Colonic mucosa (tissue), 4 donors: ENCODE data around the gene NOB1. TPM values are rescaled to one million over a fixed set of nuclear protein-coding genes. Genes with fewer than 3 reads are reported as not detected.
"Not testable (repeated sequence)": the region's sequence is repeated elsewhere in the genome, so short reads cannot be mapped to it uniquely, and the experiment has no call there.

Experiments used
- DNase-seq: peaks from one replicate; pipeline ENCODE4 v3.0.0-alpha.2; 2020
- H3K27ac ChIP-seq: fragments of 200-600 bp; one replicate; pipeline ENCODE4 v1.8.0; 2021
- H3K27me3 ChIP-seq: fragments of 200-600 bp; one replicate; pipeline ENCODE4 v1.8.0; 2021
- H3K36me3 ChIP-seq: fragments of 200-600 bp; one replicate; pipeline ENCODE4 v1.8.0; 2021
- H3K4me1 ChIP-seq: fragments of 200-600 bp; one replicate; pipeline ENCODE4 v1.8.0; 2021; ENCODE audit warnings: mild to moderate bottlenecking
- H3K4me3 ChIP-seq: fragments of 200-600 bp; one replicate; pipeline ENCODE4 v1.8.0; 2021
- H3K9ac ChIP-seq, 2 donors: one replicate each; pipeline ENCODE4 v1.7.0; 2013; ENCODE audit warnings: control low read depth in 2 of 2, low read depth in 2 of 2, low read length in 2 of 2
- H3K9me3 ChIP-seq: fragments of 200-600 bp; one replicate; pipeline ENCODE4 v1.8.0; 2021
- CTCF ChIP-seq: fragments of 200-600 bp; IDR thresholded peaks from one replicate; pipeline ENCODE4 v1.8.0; 2022; ENCODE audit warnings: antibody characterized with exemption, mild to moderate bottlenecking
- intact Hi-C: fragments of 100-400 bp; cut with DNase I; formaldehyde crosslinking; loops from one replicate; pipeline ENCODE4 v1.14.1; 2022
- total RNA-seq, 2 donors: library from RNA; stranded (reverse); fragmentation: NEBNext Ultra II Directional in 1 of 2; extraction: Animal tissue kit (Norgen Biotek cat#: 25700) in 1 of 2; gene quantifications; one replicate each; pipeline ENCODE4 v1.2.1, GENCODE V29; 2021
- donor health status: healthy.
- donor health status: DM: no; HTN: no; CAD: no.
- donor health status: DM: no; HTN: no; CAD: no.

Gene NOB1
- total RNA-seq, 2 donors from 2014 or later = 36.3 to 45.8 TPM

GRCh38 chr16:69794486-69794885 is 39.8 kb upstream of the NOB1 start:
- H3K27ac ChIP-seq = no peak overlapping the region
- intact Hi-C loops = no loop called here
- H3K9me3 ChIP-seq = no peaks in the 10 kb centered on the region
- no peaks in the 10 kb centered on the region for H3K27me3 ChIP-seq
- no peak overlapping the region for H3K4me3 ChIP-seq
- no peak for DNase-seq
- TF ChIP-seq CTCF = no peak
- H3K36me3 ChIP-seq = peaks cover 5% of the 10 kb centered on the region
- H3K9ac ChIP-seq = no peak overlapping the region
- no peaks in the 10 kb centered on the region for H3K4me1 ChIP-seq

- Histone ChIP-seq H3K27me3 (no peaks in the 10 kb centered on the region), H3K36me3 (peaks cover 2% of the 10 kb centered on the region), H3K27ac (no peak overlapping the region), H3K9ac (no peak overlapping the region), H3K4me3 (no peak overlapping the region), H3K4me1 (no peaks in the 10 kb centered on the region), H3K9me3 (no peaks in the 10 kb centered on the region)
- no peak for DNase-seq
- no peak for TF ChIP-seq CTCF
- intact Hi-C loops = no loop called here
Observed at GRCh38 chr16:69793526-69793925, 38.8 kb upstream of the NOB1 start.

GRCh38 chr16:69791391-69791847 is 36.7 kb upstream of the NOB1 start:
- H3K27ac ChIP-seq, H3K4me1 ChIP-seq, H3K9me3 ChIP-seq, H3K4me3 ChIP-seq, DNase-seq, intact Hi-C loops, H3K9ac ChIP-seq, H3K36me3 ChIP-seq, H3K27me3 ChIP-seq: not testable (repeated sequence)

- H3K4me3 ChIP-seq = no peak overlapping the region
Observed at GRCh38 chr16:69787883-69788282, 33.2 kb upstream of the NOB1 start.

GRCh38 chr16:69784586-69784985 is 29.9 kb upstream of the NOB1 start:
- Histone ChIP-seq H3K4me3 (no peak overlapping the region), H3K9ac (no peak overlapping the region), H3K4me1 (no peaks in the 10 kb centered on the region), H3K9me3 (no peaks in the 10 kb centered on the region), H3K27ac (no peak overlapping the region), H3K36me3 (peaks cover 6% of the 10 kb centered on the region), H3K27me3 (no peaks in the 10 kb centered on the region)
- DNase-seq = no peak
- no peak for TF ChIP-seq CTCF
- intact Hi-C loops = no loop called here

More at GRCh38 chr16:69787883-69788282, 33.2 kb upstream of the NOB1 start:
- Histone ChIP-seq H3K9ac (no peak overlapping the region), H3K4me1 (no peaks in the 10 kb centered on the region), H3K36me3 (peaks cover 6% of the 10 kb centered on the region), H3K27ac (no peak overlapping the region), H3K27me3 (no peaks in the 10 kb centered on the region), H3K9me3 (no peaks in the 10 kb centered on the region)
- no peak for TF ChIP-seq CTCF
- DNase-seq = peak; percentile 44
- intact Hi-C loops = no loop called here

GRCh38 chr16:69781118-69781517 is 26.4 kb upstream of the NOB1 start:
- no peak overlapping the region for H3K27ac ChIP-seq

More at GRCh38 chr16:69781118-69781517, 26.4 kb upstream of the NOB1 start:
- Histone ChIP-seq H3K9ac (no peak overlapping the region), H3K9me3 (no peaks in the 10 kb centered on the region), H3K27me3 (no peaks in the 10 kb centered on the region), H3K4me1 (no peaks in the 10 kb centered on the region), H3K36me3 (no peaks in the 10 kb centered on the region), H3K4me3 (no peak overlapping the region)
- DNase-seq = no peak
- intact Hi-C loops = no loop called here
- TF ChIP-seq CTCF = no peak
